H1 (cell line): ENCODE results near the gene PDE8B. TPM values are rescaled to one million over a fixed set of nuclear protein-coding genes. Genes with fewer than 3 reads are reported as not detected.

Source experiments
- ASH2L ChIP-seq: fragments of 200-600, 300-600 bp; sonication (generic); IDR thresholded peaks from one replicate; pipeline ENCODE4 v1.7.1; 2017; ENCODE audit warnings: low read length
- CBX5 ChIP-seq: fragments of 300-800, 300-1000 bp; sonication (generic); IDR thresholded peaks from 2 replicates; pipeline ENCODE4 v1.7.1; 2016; ENCODE audit warnings: antibody characterized with exemption, low read length, low read depth
- CEBPB ChIP-seq: IDR thresholded peaks from 2 replicates; pipeline ENCODE4 v1.6.1; 2012; ENCODE audit warnings: low read depth, low read length
- CHD7 ChIP-seq: fragments of 300-600 bp; sonication (generic); IDR thresholded peaks from 2 replicates; pipeline ENCODE4 v1.7.1; 2012; ENCODE audit warnings: low read length, moderate library complexity, mild to moderate bottlenecking, inconsistent platforms; ENCODE audit not compliant: insufficient replicate concordance
- FOSL1 ChIP-seq: IDR thresholded peaks from 2 replicates; pipeline ENCODE4 v1.6.1; 2011; ENCODE audit warnings: mild to moderate bottlenecking, low read depth, low read length, moderate library complexity; ENCODE audit not compliant: insufficient read depth
- HDAC2 ChIP-seq, 2 experiments: fragments of 300-600 bp in 1 of 2; sonication (generic) in 1 of 2; IDR thresholded peaks; 2 replicates each; pipeline ENCODE4 v1.6.1; 2011 to 2012; ENCODE audit warnings: low read depth in 2 of 2, low read length in 2 of 2, mild to moderate bottlenecking in 2 of 2, moderate library complexity in 2 of 2, borderline replicate concordance in 1 of 2, inconsistent platforms in 1 of 2
- KDM5A ChIP-seq: fragments of 200-600 bp; IDR thresholded peaks from 2 replicates; pipeline ENCODE4 v1.7.1; 2012; ENCODE audit warnings: mild to moderate bottlenecking, low read length, inconsistent platforms, mixed read lengths
- MAFK ChIP-seq: IDR thresholded peaks from 2 replicates; pipeline ENCODE4 v1.6.1; 2012; ENCODE audit warnings: low read depth, mild to moderate bottlenecking, improper control_type of control experiment, low read length
- NANOG ChIP-seq: IDR thresholded peaks from 2 replicates; pipeline ENCODE4 v1.6.1; 2011; ENCODE audit warnings: low read length, low read depth, mild to moderate bottlenecking, inconsistent platforms; ENCODE audit not compliant: insufficient read depth, poor library complexity, severe bottlenecking
- POLR2AphosphoS5 ChIP-seq: IDR thresholded peaks from 2 replicates; pipeline ENCODE4 v1.6.1; 2011; ENCODE audit warnings: low read depth, low read length
- SIX5 ChIP-seq: IDR thresholded peaks from 2 replicates; pipeline ENCODE4 v1.6.1; 2011; ENCODE audit warnings: mild to moderate bottlenecking, low read depth, low read length
- TCF12 ChIP-seq: IDR thresholded peaks from 2 replicates; pipeline ENCODE4 v1.6.1; 2011; ENCODE audit warnings: low read depth, mild to moderate bottlenecking, low read length
- ZNF274 ChIP-seq: IDR thresholded peaks from 2 replicates; pipeline ENCODE4 v1.7.0; 2012; ENCODE audit warnings: low read length, borderline replicate concordance; ENCODE audit errors: extremely low read depth
- polyA plus RNA-seq, 7 experiments: library from polyadenylated mRNA; depleted of rRNA in 3 of 7; stranded (reverse) in 5 of 7; unstranded in 2 of 7; fragments of >200 nt in 5 of 7; fragments of 200-250 nt in 2 of 7; gene quantifications; 1 replicate in 5 of 7; 2 replicates in 1 of 7; 4 replicates in 1 of 7; pipeline versions ENCODE4 v1.2.1 to v1.2.3, GENCODE V29; 2011 to 2013; ENCODE audit warnings: missing spikeins in 2 of 7, mixed read lengths in 2 of 7
- total RNA-seq: library from RNA; stranded (reverse); fragmentation: NEBNext Ultra II Directional; extraction: Animal tissue kit (Norgen Biotek cat#: 25700); gene quantifications from 2 replicates; pipeline ENCODE4 v1.2.1, GENCODE V29; 2021

PDE8B gene
- total and polyA plus RNA-seq, 2 of the 8 experiments (the other 6 are each of a cell fraction or from before 2014, with no cell fraction given): 0.32 to 1.1 TPM

GRCh38 chr5:77333036-77333435 is 122.6 kb downstream of the PDE8B start (continued):
- TF ChIP-seq CHD7 (no peak), MAFK (no peak), ZNF274 (no peak), KDM5A (no peak), CBX5 (no peak), ASH2L (no peak), SIX5 (no peak), HDAC2 (IDR thresholded peaks at IDR 0.05; ENCODE audit: borderline replicate concordance in 1 of 2, low read depth in 2 of 2, low read length in 2 of 2) (no peak), POLR2AphosphoS5 (no peak), FOSL1 (no peak), TCF12 (no peak), CEBPB (no peak), NANOG (no peak)
